ENCODE measurements around the gene SDC4.

- TF ChIP-seq POLR2A (IDR thresholded peaks at IDR 0.05) = no peak
- no peak for TF ChIP-seq CTCF (IDR thresholded peaks at IDR 0.05)
Measured at GRCh38 chr20:45378191-45378590, 30.0 kb upstream of the SDC4 start, which contains the start of gene TP53TG5.
